OCI-LY7 (cell line): ENCODE measurements around the gene SPP1. TPM values are rescaled to one million over a fixed set of nuclear protein-coding genes. Genes with fewer than 3 reads are reported as not detected.

Experiments
- BruUV-seq: library from RNA; stranded (reverse); fragments of 400-500 nt; replicated peaks from 2 replicates; lab custom pipeline; 2021; lab: Mats Ljungman, UMichigan
- CTCF ChIA-PET: fragments of 300-600 bp; sonication (Branson Sonifier 250); formaldehyde crosslinking; loops from one replicate; lab custom pipeline; 2022; ENCODE audit warnings: antibody characterized with exemption; ENCODE audit not compliant: unreplicated experiment; lab: Charles Lee
- POLR2A ChIA-PET: fragments of 300-600 bp; sonication (Branson Sonifier 250); formaldehyde crosslinking; loops from one replicate; lab custom pipeline; 2022; ENCODE audit warnings: antibody characterized with exemption; lab: Charles Lee
- DNase-seq: peaks from one replicate; pipeline ENCODE4 v3.0.0-alpha.2; 2015; ENCODE audit warnings: low spot score
- H2AFZ ChIP-seq: fragments of 200-600 bp; sonication (generic), shearing (Covaris generic); 2 replicates; pipeline ENCODE4 v1.6.1; 2014; ENCODE audit warnings: mild to moderate bottlenecking, antibody characterized with exemption, low read length, moderate library complexity
- H3K27ac ChIP-seq: fragments of 200-600 bp; sonication (generic); 2 replicates; pipeline ENCODE4 v1.5.1; 2014; ENCODE audit warnings: mixed run types, low read depth, mild to moderate bottlenecking, moderate library complexity, low read length, inconsistent platforms; ENCODE audit not compliant: poor library complexity, severe bottlenecking
- H3K36me3 ChIP-seq: fragments of 200-600 bp; sonication (generic); 2 replicates; pipeline ENCODE4 v1.6.1; 2014; ENCODE audit warnings: mild to moderate bottlenecking, antibody characterized with exemption, low read length, moderate library complexity, mixed read lengths; ENCODE audit not compliant: insufficient read depth
- H3K4me1 ChIP-seq: fragments of 200-600 bp; sonication (generic); 2 replicates; pipeline ENCODE4 v1.5.1; 2014; ENCODE audit warnings: mild to moderate bottlenecking, low read length; ENCODE audit not compliant: insufficient read depth, poor library complexity, severe bottlenecking
- H3K4me2 ChIP-seq: fragments of 200-600 bp; sonication (generic); 2 replicates; pipeline ENCODE4 v1.6.1; 2014; ENCODE audit warnings: mild to moderate bottlenecking, low read length
- H3K4me3 ChIP-seq: fragments of 200-600 bp; sonication (generic); 2 replicates; pipeline ENCODE4 v1.5.1; 2014; ENCODE audit warnings: mild to moderate bottlenecking, low read depth, low read length; ENCODE audit not compliant: poor library complexity, severe bottlenecking
- H3K79me2 ChIP-seq: fragments of 200-600 bp; sonication (generic); 2 replicates; pipeline ENCODE4 v1.6.1; 2016; ENCODE audit warnings: low read depth, mild to moderate bottlenecking, low read length, moderate library complexity, mixed read lengths; ENCODE audit not compliant: insufficient read depth
- H3K9me2 ChIP-seq: fragments of 200-600 bp; sonication (generic); 2 replicates; pipeline ENCODE4 v1.6.1; 2016; ENCODE audit warnings: mild to moderate bottlenecking, low read length, mixed read lengths; ENCODE audit not compliant: insufficient read depth
- H3K9me3 ChIP-seq: fragments of 200-600 bp; sonication (generic); 2 replicates; pipeline ENCODE4 v1.6.1; 2014; ENCODE audit warnings: mild to moderate bottlenecking, mixed run types, low read length, mixed read lengths
- H4K20me1 ChIP-seq: fragments of 200-600 bp; sonication (generic); 2 replicates; pipeline ENCODE4 v1.6.1; 2014; ENCODE audit warnings: mild to moderate bottlenecking, antibody characterized with exemption, low read length, moderate library complexity, mixed read lengths; ENCODE audit not compliant: insufficient read depth
- CTCF ChIP-seq: fragments of 200-600 bp; sonication (generic); conservative IDR thresholded peaks from 2 replicates; pipeline ENCODE4 v1.5.1; 2014; ENCODE audit warnings: mild to moderate bottlenecking, antibody characterized with exemption, low read length, moderate library complexity, mixed read lengths
- EZH2phosphoT487 ChIP-seq: fragments of 200-600 bp; sonication (generic); IDR thresholded peaks from 2 replicates; pipeline ENCODE4 v1.6.1; 2018; ENCODE audit warnings: low read depth, borderline replicate concordance, mild to moderate bottlenecking, mixed run types, antibody characterized with exemption, low read length, moderate library complexity, mixed read lengths
- intact Hi-C: fragments of 100-400 bp; cut with micrococcal nuclease; formaldehyde crosslinking; loops from one replicate; pipeline ENCODE4 v1.10.0; 2022; ENCODE audit not compliant: unreplicated experiment
- total RNA-seq, 2 experiments: library from RNA; depleted of rRNA in 1 of 2; stranded (reverse); fragments of >200 nt in 1 of 2; shearing (Covaris generic) in 1 of 2; gene quantifications; 2 replicates each; pipeline ENCODE4 v1.2.3, GENCODE V29; 2014 to 2022

SPP1 gene
- total RNA-seq, 2 experiments from 2014 or later = 1.4 TPM; not detected in 1

DNA sequence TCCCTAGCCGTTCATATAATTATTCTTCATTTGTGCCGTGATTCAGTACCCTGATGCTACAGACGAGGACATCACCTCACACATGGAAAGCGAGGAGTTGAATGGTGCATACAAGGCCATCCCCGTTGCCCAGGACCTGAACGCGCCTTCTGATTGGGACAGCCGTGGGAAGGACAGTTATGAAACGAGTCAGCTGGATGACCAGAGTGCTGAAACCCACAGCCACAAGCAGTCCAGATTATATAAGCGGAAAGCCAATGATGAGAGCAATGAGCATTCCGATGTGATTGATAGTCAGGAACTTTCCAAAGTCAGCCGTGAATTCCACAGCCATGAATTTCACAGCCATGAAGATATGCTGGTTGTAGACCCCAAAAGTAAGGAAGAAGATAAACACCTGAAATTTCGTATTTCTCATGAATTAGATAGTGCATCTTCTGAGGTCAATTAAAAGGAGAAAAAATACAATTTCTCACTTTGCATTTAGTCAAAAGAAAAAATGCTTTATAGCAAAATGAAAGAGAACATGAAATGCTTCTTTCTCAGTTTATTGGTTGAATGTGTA lies 7.0 kb downstream of the SPP1 start:
- ChIA-PET CTCF (no interaction called here), POLR2A (no interaction called here)
- Histone ChIP-seq H3K4me1 (no peaks in the 10 kb centered on the region), H3K36me3 (no peaks in the 10 kb centered on the region), H2AFZ (no peak overlapping the region), H3K79me2 (no peaks in the 10 kb centered on the region), H3K9me3 (no peaks in the 10 kb centered on the region), H3K27ac (no peak overlapping the region), H3K4me3 (no peak overlapping the region), H4K20me1 (no peaks in the 10 kb centered on the region), H3K4me2 (no peak overlapping the region), H3K9me2 (no peaks in the 10 kb centered on the region)
- DNase-seq = no peak
- TF ChIP-seq EZH2phosphoT487 (no peak), CTCF (no peak)
- intact Hi-C loops = no loop called here
- BruUV-seq = no TSS peak

DNA sequence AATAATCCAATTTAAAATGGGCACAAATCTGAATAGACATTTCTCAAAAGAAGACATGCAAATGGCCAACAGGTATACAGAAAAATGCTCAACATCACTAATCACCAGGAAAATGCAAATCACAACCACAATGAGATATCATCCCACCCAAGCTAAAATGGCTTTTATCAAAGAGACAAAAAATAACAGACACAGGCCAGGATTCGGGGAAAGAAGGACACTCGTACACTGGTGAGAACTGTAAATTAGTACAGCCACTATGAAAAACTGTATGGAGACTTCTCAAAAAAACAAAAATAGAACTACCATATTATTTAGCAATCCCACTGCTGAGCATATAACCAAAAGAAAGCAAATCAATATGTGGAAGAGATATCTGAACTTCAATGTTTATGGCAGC lies 8.5 kb downstream of the SPP1 start:
- CTCF ChIA-PET = no interaction called here

More for the DNA sequence above, 8.5 kb downstream of the SPP1 start:
- DNase-seq = no peak
- no peak overlapping the region for H3K4me2 ChIP-seq
- H3K9me2 ChIP-seq = no peaks in the 10 kb centered on the region
- H4K20me1 ChIP-seq = no peaks in the 10 kb centered on the region
- H3K36me3 ChIP-seq = no peaks in the 10 kb centered on the region
- TF ChIP-seq EZH2phosphoT487 (no peak), CTCF (no peak)
- H2AFZ ChIP-seq = no peak overlapping the region
- H3K4me3 ChIP-seq = no peak overlapping the region
- POLR2A ChIA-PET = no interaction called here
- intact Hi-C loops = no loop called here
- BruUV-seq = no TSS peak
- no peak overlapping the region for H3K27ac ChIP-seq
- no peaks in the 10 kb centered on the region for H3K9me3 ChIP-seq
- H3K4me1 ChIP-seq = no peaks in the 10 kb centered on the region
- no peaks in the 10 kb centered on the region for H3K79me2 ChIP-seq
